WERI-Rb-1 (cell line): ENCODE results near the gene SYNPO2L.

Experiments used
- DNase-seq: peaks from one replicate; pipeline ENCODE4 v3.0.0-alpha.2; 2020
- H3K27ac ChIP-seq: fragments of 250-450 bp; sonication (Bioruptor Pico); 2 replicates; pipeline ENCODE4 v1.5.1; 2020; ENCODE audit warnings: mild to moderate bottlenecking, moderate library complexity
- H3K27me3 ChIP-seq: fragments of 250-450 bp; sonication (Bioruptor Pico); 2 replicates; pipeline ENCODE4 v1.5.1; 2021; ENCODE audit warnings: mild to moderate bottlenecking, low read depth, moderate library complexity; ENCODE audit not compliant: insufficient read depth, severe bottlenecking
- H3K36me3 ChIP-seq: fragments of 250-450 bp; sonication (Bioruptor Pico); 2 replicates; pipeline ENCODE4 v1.5.1; 2020; ENCODE audit warnings: mild to moderate bottlenecking, moderate library complexity
- H3K4me3 ChIP-seq: 2 replicates; pipeline ENCODE4 v1.5.1; 2011; ENCODE audit warnings: low read depth, mild to moderate bottlenecking, control low read depth, low read length
- H3K9me3 ChIP-seq: fragments of 250-450 bp; sonication (Bioruptor Pico); 2 replicates; pipeline ENCODE4 v1.5.1; 2021; ENCODE audit warnings: mild to moderate bottlenecking, moderate library complexity; ENCODE audit not compliant: severe bottlenecking
- TF ChIP-seq, protein P1 (sequence below): IDR thresholded peaks from 2 replicates; pipeline ENCODE4 v1.5.1; 2011; ENCODE audit warnings: low read depth, mild to moderate bottlenecking, control low read depth, inconsistent platforms, low read length

The SYNPO2L gene

DNA sequence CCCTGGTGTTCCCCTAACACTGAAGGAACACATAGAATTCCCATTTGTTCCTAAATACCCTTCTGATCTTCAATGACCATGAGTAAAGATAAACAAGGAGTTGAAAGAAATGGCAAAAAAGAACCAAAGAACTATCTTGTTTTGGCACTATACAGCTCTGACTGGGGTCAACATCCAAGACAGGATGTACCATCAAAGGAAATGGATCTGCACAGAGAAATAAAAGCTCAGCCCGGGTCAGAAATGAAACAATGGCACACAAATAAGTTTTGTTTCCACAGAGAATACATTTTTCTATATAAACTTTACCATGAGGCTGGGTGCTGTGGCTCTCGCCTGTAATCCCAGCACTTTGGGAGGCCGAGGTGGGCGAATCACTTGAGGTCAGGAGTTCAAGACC is 46.7 kb downstream of the SYNPO2L start:
- Histone ChIP-seq H3K4me3 (no peak overlapping the region), H3K27me3 (no peaks in the 10 kb centered on the region), H3K9me3 (no peaks in the 10 kb centered on the region), H3K27ac (no peak overlapping the region), H3K36me3 (peaks cover 7% of the 10 kb centered on the region; the same call in 1 of the 2 replicates)
- TF ChIP-seq, protein P1, sequence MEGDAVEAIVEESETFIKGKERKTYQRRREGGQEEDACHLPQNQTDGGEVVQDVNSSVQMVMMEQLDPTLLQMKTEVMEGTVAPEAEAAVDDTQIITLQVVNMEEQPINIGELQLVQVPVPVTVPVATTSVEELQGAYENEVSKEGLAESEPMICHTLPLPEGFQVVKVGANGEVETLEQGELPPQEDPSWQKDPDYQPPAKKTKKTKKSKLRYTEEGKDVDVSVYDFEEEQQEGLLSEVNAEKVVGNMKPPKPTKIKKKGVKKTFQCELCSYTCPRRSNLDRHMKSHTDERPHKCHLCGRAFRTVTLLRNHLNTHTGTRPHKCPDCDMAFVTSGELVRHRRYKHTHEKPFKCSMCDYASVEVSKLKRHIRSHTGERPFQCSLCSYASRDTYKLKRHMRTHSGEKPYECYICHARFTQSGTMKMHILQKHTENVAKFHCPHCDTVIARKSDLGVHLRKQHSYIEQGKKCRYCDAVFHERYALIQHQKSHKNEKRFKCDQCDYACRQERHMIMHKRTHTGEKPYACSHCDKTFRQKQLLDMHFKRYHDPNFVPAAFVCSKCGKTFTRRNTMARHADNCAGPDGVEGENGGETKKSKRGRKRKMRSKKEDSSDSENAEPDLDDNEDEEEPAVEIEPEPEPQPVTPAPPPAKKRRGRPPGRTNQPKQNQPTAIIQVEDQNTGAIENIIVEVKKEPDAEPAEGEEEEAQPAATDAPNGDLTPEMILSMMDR: no peak
- no peak for DNase-seq

DNA sequence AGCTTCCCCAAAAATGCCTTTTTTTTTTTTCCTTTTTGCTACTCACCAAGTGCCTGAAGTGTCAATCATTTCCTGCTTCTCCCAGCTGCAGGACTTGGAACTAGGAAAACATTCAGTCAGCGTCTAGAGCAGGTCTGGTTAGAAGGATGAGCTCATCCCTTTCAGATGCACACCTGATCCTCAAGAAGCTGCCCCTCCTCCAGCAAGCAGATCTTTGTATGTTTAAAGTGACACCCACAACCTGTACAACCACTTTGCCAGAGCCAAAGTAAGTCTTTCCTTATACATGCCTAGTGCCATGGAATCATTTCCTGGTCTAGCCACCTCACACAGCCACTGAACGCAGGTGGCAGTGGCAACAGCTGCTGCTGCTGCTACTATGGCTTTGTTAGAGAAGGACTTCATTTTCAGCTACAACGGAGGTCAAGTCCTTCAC is 54.3 kb downstream of the SYNPO2L start:
- TF ChIP-seq, protein P1: no peak
- no peaks in the 10 kb centered on the region for H3K9me3 ChIP-seq
- H3K4me3 ChIP-seq: no peak overlapping the region
- no peak for DNase-seq
- H3K27me3 ChIP-seq: no peaks in the 10 kb centered on the region
- no peak overlapping the region for H3K27ac ChIP-seq
- peaks cover 7% of the 10 kb centered on the region; the same call in 1 of the 2 replicates for H3K36me3 ChIP-seq

DNA sequence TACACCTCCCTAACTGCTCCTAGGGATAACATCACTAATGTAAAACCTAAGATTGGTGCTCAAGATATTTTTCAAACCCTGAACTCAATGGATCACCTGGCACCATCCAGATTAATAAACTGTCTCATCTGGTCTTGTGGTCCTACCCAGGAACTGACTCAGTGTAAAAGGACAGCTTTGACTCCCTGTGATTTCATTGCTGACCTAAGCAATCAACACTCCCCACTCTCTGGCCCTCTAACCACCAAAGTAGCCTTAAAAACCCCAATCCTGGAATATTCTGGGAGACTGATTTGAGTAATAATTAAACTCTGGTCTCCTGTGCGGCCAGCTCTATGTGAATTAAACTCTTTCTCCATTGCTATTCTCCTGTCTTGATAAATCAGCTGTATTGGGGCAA is 58.5 kb downstream of the SYNPO2L start:
- Histone ChIP-seq H3K27me3 (no peaks in the 10 kb centered on the region), H3K36me3 (no peaks in the 10 kb centered on the region), H3K27ac (no peak overlapping the region), H3K9me3 (no peaks in the 10 kb centered on the region), H3K4me3 (no peak overlapping the region)
- TF ChIP-seq, protein P1: no peak
- no peak for DNase-seq
